A549 (cell line): Measurements from ENCODE around the gene LAMA2. TPM values are rescaled to one million over a fixed set of nuclear protein-coding genes. Genes with fewer than 3 reads are reported as not detected.

Experiments used
- ATAC-seq, 2 experiments: fragments of 200-7000 bp in 1 of 2; fragments of >200 bp in 1 of 2; cut with Nextera tagmentation in 1 of 2; cut with Tn5 transposase in 1 of 2; 3 replicates each; pipeline versions ENCODE4 v1.8.0 to v1.9.1; 2018 to 2020; ENCODE audit warnings: mild to moderate bottlenecking in 1 of 2, moderate library complexity in 1 of 2
- CTCF ChIA-PET: fragments of 300-600 bp; sonication (Branson Sonifier 250); formaldehyde crosslinking; extraction: SDS; loops from one replicate; lab custom pipeline; 2021; ENCODE audit warnings: antibody characterized with exemption, inconsistent platforms; lab: Yijun Ruan, JAX
- POLR2A ChIA-PET: fragments of 350-600 bp; formaldehyde crosslinking; extraction: SDS; loops from one replicate; lab custom pipeline; 2021; ENCODE audit warnings: antibody characterized with exemption, inconsistent platforms; lab: Yijun Ruan, JAX
- DNase-seq, 2 experiments: peaks; one replicate each; pipeline versions ENCODE4 v3.0.0 to v3.0.0-alpha.2; 2011 to 2016; ENCODE audit warnings: low read depth in 1 of 2, low spot score in 1 of 2
- FAIRE-seq: peaks from 2 replicates; lab custom pipeline; 2011; peaks lifted over from hg19 to GRCh38; lab: Jason Lieb, UNC
- H3K27ac ChIP-seq, 2 experiments: fragments of >200 bp; sonication (Bioruptor Twin); formaldehyde crosslinking; 3 replicates each; pipeline ENCODE4 v1.5.1; 2016 to 2017
- H3K4me1 ChIP-seq: fragments of >200 bp; sonication (Bioruptor Twin); formaldehyde crosslinking; 3 replicates; pipeline ENCODE4 v1.6.1; 2016
- H3K4me2 ChIP-seq: fragments of >200 bp; sonication (Bioruptor Twin); formaldehyde crosslinking; 3 replicates; pipeline ENCODE4 v1.6.1; 2016
- H3K4me3 ChIP-seq: fragments of >200 bp; sonication (Bioruptor Twin); formaldehyde crosslinking; 3 replicates; pipeline ENCODE4 v1.5.1; 2016
- H3K9me3 ChIP-seq: fragments of >200 bp; sonication (Bioruptor Twin); formaldehyde crosslinking; 3 replicates; pipeline ENCODE4 v1.6.1; 2016
- CHD4 ChIP-seq: fragments of 200-600 bp; sonication (generic); IDR thresholded peaks from 2 replicates; pipeline ENCODE4 v1.6.1; 2016; ENCODE audit warnings: antibody characterized with exemption, mild to moderate bottlenecking, borderline replicate concordance
- EHMT2 ChIP-seq: fragments of 200-600 bp; sonication (generic); IDR thresholded peaks from 2 replicates; pipeline ENCODE4 v1.6.1; 2016; ENCODE audit warnings: antibody characterized with exemption, low read depth, mild to moderate bottlenecking, moderate library complexity
- EP300 ChIP-seq, 2 experiments: fragments of >200 bp; sonication (Bioruptor Twin); formaldehyde crosslinking; IDR thresholded peaks; 2 replicates in 1 of 2; 3 replicates in 1 of 2; pipeline ENCODE4 v1.6.1; 2016 to 2017
- FOXS1 ChIP-seq: fragments of 250-450 bp; sonication (Bioruptor Pico); IDR thresholded peaks from 2 replicates; pipeline ENCODE4 v1.5.0; 2020; ENCODE audit warnings: mild to moderate bottlenecking, moderate library complexity
- GATA3 ChIP-seq: IDR thresholded peaks from 2 replicates; pipeline ENCODE4 v1.6.1; 2012; ENCODE audit warnings: borderline replicate concordance
- HDAC2 ChIP-seq: fragments of 200-600 bp; sonication (generic); IDR thresholded peaks from 2 replicates; pipeline ENCODE4 v1.6.1; 2016
- HEYL ChIP-seq: fragments of 250-450 bp; sonication (Bioruptor Pico); IDR thresholded peaks from 2 replicates; pipeline ENCODE4 v1.8.0; 2021; ENCODE audit warnings: mild to moderate bottlenecking, moderate library complexity
- HOXA7 ChIP-seq: fragments of 250-450 bp; sonication (Bioruptor Pico); IDR thresholded peaks from 2 replicates; pipeline ENCODE4 v1.5.0; 2020; ENCODE audit warnings: mild to moderate bottlenecking, moderate library complexity
- HOXB13 ChIP-seq: fragments of 250-450 bp; sonication (Bioruptor Pico); IDR thresholded peaks from 2 replicates; pipeline ENCODE4 v1.5.0; 2020; ENCODE audit warnings: low read depth, mild to moderate bottlenecking, moderate library complexity
- KDM5A ChIP-seq: fragments of 200-600 bp; sonication (generic); IDR thresholded peaks from 2 replicates; pipeline ENCODE4 v1.6.1; 2016; ENCODE audit warnings: antibody characterized with exemption, mild to moderate bottlenecking
- MAFK ChIP-seq: fragments of 450-650 bp; IDR thresholded peaks from 2 replicates; pipeline ENCODE4 v1.6.1; 2014; ENCODE audit not compliant: partially characterized antibody
- MYC ChIP-seq: IDR thresholded peaks from 2 replicates; pipeline ENCODE4 v1.6.1; 2012; ENCODE audit warnings: mild to moderate bottlenecking, inconsistent platforms, low read length, improper control_type of control experiment, borderline replicate concordance
- NPAS2 ChIP-seq: fragments of 250-450 bp; sonication (Bioruptor Pico); IDR thresholded peaks from 2 replicates; pipeline ENCODE4 v1.8.0; 2022; ENCODE audit warnings: mild to moderate bottlenecking, moderate library complexity, borderline replicate concordance
- PHF8 ChIP-seq: fragments of 200-600 bp; sonication (generic); IDR thresholded peaks from 2 replicates; pipeline ENCODE4 v1.6.1; 2016; ENCODE audit warnings: low read depth, mild to moderate bottlenecking, antibody characterized with exemption, moderate library complexity, borderline replicate concordance
- POLR2A ChIP-seq: IDR thresholded peaks from 2 replicates; pipeline ENCODE4 v1.6.1; 2012; ENCODE audit warnings: mild to moderate bottlenecking, low read length
- RARB ChIP-seq: fragments of 250-450 bp; sonication (Bioruptor Pico); IDR thresholded peaks from 2 replicates; pipeline ENCODE4 v1.8.0; 2021; ENCODE audit warnings: mild to moderate bottlenecking, moderate library complexity
- RCOR1 ChIP-seq: fragments of 150-350 bp; IDR thresholded peaks from 2 replicates; pipeline ENCODE4 v1.6.1; 2014; ENCODE audit warnings: antibody characterized with exemption, low read length, low read depth
- RFX5 ChIP-seq: fragments of 450-650 bp; IDR thresholded peaks from 2 replicates; pipeline ENCODE4 v1.7.1; 2014; ENCODE audit warnings: antibody characterized with exemption, mild to moderate bottlenecking, moderate library complexity
- SMC3 ChIP-seq: fragments of >200 bp; sonication (Bioruptor Twin); formaldehyde crosslinking; IDR thresholded peaks from 3 replicates; pipeline ENCODE4 v1.6.1; 2018; ENCODE audit warnings: inconsistent platforms
- ZC3H11A ChIP-seq: fragments of 450-650 bp; IDR thresholded peaks from 2 replicates; pipeline ENCODE4 v1.6.1; 2014; ENCODE audit warnings: antibody characterized with exemption, mild to moderate bottlenecking
- WGBS: methylation state at CpG from one replicate; pipeline ENCODE4 v1.1.6; 2017; ENCODE audit errors: missing lambda C conversion rate; 5-methylcytosine and 5-hydroxymethylcytosine counted together
- polyA plus RNA-seq, 4 experiments: library from polyadenylated mRNA; depleted of rRNA in 3 of 4; stranded (reverse); fragments of >200 nt; fragmentation: RNase III in 1 of 4; extraction: RNeasy Plus Mini Kit Qiagen cat#74134 plus additional on column Dnase treatment in 1 of 4; gene quantifications; 2 replicates in 3 of 4; 3 replicates in 1 of 4; pipeline ENCODE4 v1.2.3, GENCODE V29; 2011 to 2017
- TF ChIP-seq, protein P1 (sequence below): fragments of 200-600 bp; sonication (generic); IDR thresholded peaks from 2 replicates; pipeline ENCODE4 v1.6.1; 2016; ENCODE audit warnings: antibody characterized with exemption, mild to moderate bottlenecking, moderate library complexity
- TF ChIP-seq, protein P2 (sequence below): fragments of 450-650 bp; IDR thresholded peaks from 2 replicates; pipeline ENCODE4 v1.6.1; 2014; ENCODE audit warnings: antibody characterized with exemption
- TF ChIP-seq, protein P3 (sequence below): fragments of 250-450 bp; sonication (Bioruptor Pico); IDR thresholded peaks from 2 replicates; pipeline ENCODE4 v1.5.0; 2020; ENCODE audit warnings: low read depth, mild to moderate bottlenecking, moderate library complexity
- TF ChIP-seq, protein P4 (sequence below): fragments of 150-350 bp; IDR thresholded peaks from 2 replicates; pipeline ENCODE4 v1.6.1; 2014; ENCODE audit warnings: low read depth, mild to moderate bottlenecking, low read length

The LAMA2 gene
- polyA plus RNA-seq, 2 of the 4 experiments (the other 2 are of a cell fraction) = 0.21 to 1.3 TPM

DNA sequence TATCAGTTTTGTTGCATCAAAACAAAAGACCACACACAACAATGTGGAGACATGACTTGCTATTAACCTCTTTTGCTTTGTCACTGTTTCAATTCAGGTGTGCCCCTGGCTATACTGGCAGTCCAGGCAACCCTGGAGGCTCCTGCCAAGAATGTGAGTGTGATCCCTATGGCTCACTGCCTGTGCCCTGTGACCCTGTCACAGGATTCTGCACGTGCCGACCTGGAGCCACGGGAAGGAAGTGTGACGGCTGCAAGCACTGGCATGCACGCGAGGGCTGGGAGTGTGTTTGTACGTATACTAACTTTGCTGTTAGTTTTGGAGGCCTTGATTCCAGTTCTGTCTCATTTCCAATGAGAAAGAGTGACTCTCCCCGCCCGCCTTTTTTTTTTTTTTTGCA, 470.1 kb downstream of the LAMA2 start:
- TF ChIP-seq EHMT2 (no peak), HOXA7 (CRISPR knock-in tag) (no peak), MAFK (no peak), MYC (no peak), POLR2A (no peak), ZC3H11A (no peak), NPAS2 (no peak), RCOR1 (no peak), SMC3 (no peak)
- TF ChIP-seq, protein P1, sequence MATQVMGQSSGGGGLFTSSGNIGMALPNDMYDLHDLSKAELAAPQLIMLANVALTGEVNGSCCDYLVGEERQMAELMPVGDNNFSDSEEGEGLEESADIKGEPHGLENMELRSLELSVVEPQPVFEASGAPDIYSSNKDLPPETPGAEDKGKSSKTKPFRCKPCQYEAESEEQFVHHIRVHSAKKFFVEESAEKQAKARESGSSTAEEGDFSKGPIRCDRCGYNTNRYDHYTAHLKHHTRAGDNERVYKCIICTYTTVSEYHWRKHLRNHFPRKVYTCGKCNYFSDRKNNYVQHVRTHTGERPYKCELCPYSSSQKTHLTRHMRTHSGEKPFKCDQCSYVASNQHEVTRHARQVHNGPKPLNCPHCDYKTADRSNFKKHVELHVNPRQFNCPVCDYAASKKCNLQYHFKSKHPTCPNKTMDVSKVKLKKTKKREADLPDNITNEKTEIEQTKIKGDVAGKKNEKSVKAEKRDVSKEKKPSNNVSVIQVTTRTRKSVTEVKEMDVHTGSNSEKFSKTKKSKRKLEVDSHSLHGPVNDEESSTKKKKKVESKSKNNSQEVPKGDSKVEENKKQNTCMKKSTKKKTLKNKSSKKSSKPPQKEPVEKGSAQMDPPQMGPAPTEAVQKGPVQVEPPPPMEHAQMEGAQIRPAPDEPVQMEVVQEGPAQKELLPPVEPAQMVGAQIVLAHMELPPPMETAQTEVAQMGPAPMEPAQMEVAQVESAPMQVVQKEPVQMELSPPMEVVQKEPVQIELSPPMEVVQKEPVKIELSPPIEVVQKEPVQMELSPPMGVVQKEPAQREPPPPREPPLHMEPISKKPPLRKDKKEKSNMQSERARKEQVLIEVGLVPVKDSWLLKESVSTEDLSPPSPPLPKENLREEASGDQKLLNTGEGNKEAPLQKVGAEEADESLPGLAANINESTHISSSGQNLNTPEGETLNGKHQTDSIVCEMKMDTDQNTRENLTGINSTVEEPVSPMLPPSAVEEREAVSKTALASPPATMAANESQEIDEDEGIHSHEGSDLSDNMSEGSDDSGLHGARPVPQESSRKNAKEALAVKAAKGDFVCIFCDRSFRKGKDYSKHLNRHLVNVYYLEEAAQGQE = no peak
- TF ChIP-seq, protein P2, sequence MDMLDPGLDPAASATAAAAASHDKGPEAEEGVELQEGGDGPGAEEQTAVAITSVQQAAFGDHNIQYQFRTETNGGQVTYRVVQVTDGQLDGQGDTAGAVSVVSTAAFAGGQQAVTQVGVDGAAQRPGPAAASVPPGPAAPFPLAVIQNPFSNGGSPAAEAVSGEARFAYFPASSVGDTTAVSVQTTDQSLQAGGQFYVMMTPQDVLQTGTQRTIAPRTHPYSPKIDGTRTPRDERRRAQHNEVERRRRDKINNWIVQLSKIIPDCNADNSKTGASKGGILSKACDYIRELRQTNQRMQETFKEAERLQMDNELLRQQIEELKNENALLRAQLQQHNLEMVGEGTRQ = no peak
- ATAC-seq (no peak), FAIRE-seq (no peak), DNase-seq (no peak)
- Histone ChIP-seq H3K27ac (no peak overlapping the region), H3K4me2 (no peak overlapping the region), H3K4me3 (no peak overlapping the region), H3K9me3 (no peaks in the 10 kb centered on the region), H3K4me1 (no peaks in the 10 kb centered on the region)
- ChIA-PET POLR2A (no interaction called here), CTCF (no interaction called here)
- WGBS = 69% methylated on average over 9 of the region's 9 CpGs

DNA sequence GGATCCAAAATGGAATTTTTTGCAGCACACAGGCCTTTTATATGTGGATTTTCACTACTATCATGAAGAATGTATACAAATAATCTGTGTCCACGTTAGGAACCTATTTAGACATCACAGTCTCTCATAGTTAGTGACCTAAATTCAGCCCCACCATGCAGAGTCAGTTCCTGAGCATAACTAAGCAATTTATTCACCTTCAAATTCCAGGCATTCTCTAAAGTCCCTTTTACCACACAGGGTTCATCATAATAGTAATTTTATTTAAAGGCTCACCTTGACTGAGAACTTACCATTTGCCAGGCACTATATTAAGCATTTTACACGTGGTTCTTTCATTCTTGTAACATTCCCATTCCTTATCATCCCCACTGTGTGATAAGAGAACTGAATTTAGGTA, 473.2 kb downstream of the LAMA2 start:
- 0% methylated on average over 2 of the region's 2 CpGs for WGBS
- H3K9me3 ChIP-seq = no peaks in the 10 kb centered on the region
- no peak overlapping the region for H3K4me3 ChIP-seq
- POLR2A ChIA-PET = no interaction called here
- H3K4me2 ChIP-seq = no peak overlapping the region
- ATAC-seq (no peak), DNase-seq (no peak), FAIRE-seq (no peak)
- H3K27ac ChIP-seq = no peak overlapping the region
- CTCF ChIA-PET = no interaction called here
- TF ChIP-seq, protein P2 = no peak
- TF ChIP-seq, protein P3, sequence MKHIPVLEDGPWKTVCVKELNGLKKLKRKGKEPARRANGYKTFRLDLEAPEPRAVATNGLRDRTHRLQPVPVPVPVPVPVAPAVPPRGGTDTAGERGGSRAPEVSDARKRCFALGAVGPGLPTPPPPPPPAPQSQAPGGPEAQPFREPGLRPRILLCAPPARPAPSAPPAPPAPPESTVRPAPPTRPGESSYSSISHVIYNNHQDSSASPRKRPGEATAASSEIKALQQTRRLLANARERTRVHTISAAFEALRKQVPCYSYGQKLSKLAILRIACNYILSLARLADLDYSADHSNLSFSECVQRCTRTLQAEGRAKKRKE (CRISPR knock-in tag) = no peak
- TF ChIP-seq EP300 (IDR thresholded peaks at IDR 0.05) = no peak
- TF ChIP-seq RFX5 = no peak
- H3K4me1 ChIP-seq = no peaks in the 10 kb centered on the region

DNA sequence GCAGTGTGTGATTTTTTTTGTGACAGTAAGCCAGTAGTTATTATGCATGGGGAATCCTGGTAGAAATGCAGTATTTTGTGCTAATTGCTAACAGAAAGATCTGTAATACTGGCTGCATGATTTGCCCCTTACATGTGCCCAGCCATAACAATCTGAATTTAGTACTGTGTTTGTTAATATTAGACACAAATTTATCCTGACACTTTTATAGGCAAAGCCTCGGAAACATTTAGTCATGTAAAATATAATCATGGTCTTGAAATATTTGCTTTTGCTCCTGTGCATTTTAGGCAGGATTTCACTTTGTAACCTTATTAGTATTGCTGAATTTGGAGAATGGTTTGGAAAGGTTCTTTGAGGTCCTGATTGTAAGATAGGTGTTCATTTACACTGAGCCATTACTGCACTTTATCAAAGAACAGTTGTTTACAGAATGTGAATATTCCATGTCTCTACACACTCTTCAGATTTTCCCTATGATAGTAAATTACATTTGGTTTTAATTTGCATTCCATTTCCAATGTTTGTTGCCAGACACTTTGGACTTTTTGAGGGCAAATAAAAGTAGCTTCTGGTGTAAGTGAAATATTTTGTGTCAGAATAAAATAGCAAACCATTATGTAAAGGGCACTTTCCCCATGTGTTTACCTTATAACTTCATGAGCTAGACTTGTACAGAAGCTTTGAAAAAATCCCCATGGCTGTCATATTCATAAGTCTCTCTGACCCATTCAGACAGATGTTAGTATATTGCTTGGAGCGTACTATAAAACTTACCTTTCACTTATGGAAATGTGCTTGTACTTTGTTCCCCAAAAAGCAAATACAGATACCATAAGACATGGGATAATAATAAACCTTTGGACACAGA, 477.1 kb downstream of the LAMA2 start:
- H3K4me1 ChIP-seq = no peaks in the 10 kb centered on the region
- H3K4me2 ChIP-seq = no peak overlapping the region
- TF ChIP-seq HEYL = no peak
- no peak for TF ChIP-seq PHF8
- TF ChIP-seq RARB (CRISPR knock-in tag) = no peak
- TF ChIP-seq POLR2A = no peak
- TF ChIP-seq KDM5A = no peak
- TF ChIP-seq HOXB13 (CRISPR knock-in tag) = no peak
- no peak for TF ChIP-seq FOXS1
- TF ChIP-seq, protein P4, sequence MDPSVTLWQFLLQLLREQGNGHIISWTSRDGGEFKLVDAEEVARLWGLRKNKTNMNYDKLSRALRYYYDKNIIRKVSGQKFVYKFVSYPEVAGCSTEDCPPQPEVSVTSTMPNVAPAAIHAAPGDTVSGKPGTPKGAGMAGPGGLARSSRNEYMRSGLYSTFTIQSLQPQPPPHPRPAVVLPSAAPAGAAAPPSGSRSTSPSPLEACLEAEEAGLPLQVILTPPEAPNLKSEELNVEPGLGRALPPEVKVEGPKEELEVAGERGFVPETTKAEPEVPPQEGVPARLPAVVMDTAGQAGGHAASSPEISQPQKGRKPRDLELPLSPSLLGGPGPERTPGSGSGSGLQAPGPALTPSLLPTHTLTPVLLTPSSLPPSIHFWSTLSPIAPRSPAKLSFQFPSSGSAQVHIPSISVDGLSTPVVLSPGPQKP = no peak
- no peak for TF ChIP-seq GATA3
- no peak for TF ChIP-seq CHD4
- no peak for TF ChIP-seq HDAC2
- POLR2A ChIA-PET = no interaction called here
- DNase-seq = no peak
- CTCF ChIA-PET = interaction anchor here (0.9 to 1.4 kb wide), 2 partner anchors 9 to 552 kb away, joined by 3 read pairs; no protein-coding TSS in a partner anchor
- FAIRE-seq = no peak
- no peak overlapping the region for H3K27ac ChIP-seq
- no peaks in the 10 kb centered on the region for H3K9me3 ChIP-seq
- no peak for ATAC-seq
- WGBS = 50% methylated on average over 2 of the region's 2 CpGs
- H3K4me3 ChIP-seq = no peak overlapping the region
